ENCODE measurements around the gene OXCT1.

Gene OXCT1

GRCh38 chr5:41869724-41870626 lies at the start of gene OXCT1:
Gene OXCT1, minus strand, starts transcription at chr5:41870425. Its CDS starts 67 bp downstream, at chr5:41870358.
- peak within 1 kb of the TSS; percentile 71 for H3K27ac Mint-ChIP-seq
- peaks cover 19% of the 10 kb centered on the region for H3K4me1 Mint-ChIP-seq (ENCODE audit: low read depth)
- peak within 1 kb of the TSS; percentile 87 for H3K4me3 Mint-ChIP-seq
- H3K36me3 Mint-ChIP-seq (ENCODE audit: low read depth): no peaks in the 10 kb centered on the region
- no peaks in the 10 kb centered on the region for H3K9me3 Mint-ChIP-seq
- H3K27me3 Mint-ChIP-seq: peaks cover 19% of the 10 kb centered on the region
- intact Hi-C loops (cut with micrococcal nuclease): loop anchor here (1.0 to 2.0 kb wide), 2 partner anchors 34 to 55 kb away; partner anchors contain the start of genes FBXO4 and RIMOC1

GRCh38 chr5:41918105-41918504 lies 47.9 kb upstream of the OXCT1 start:
- Mint-ChIP-seq H3K27me3 (no peaks in the 10 kb centered on the region), H3K4me1 (ENCODE audit: low read depth) (peaks cover 26% of the 10 kb centered on the region), H3K27ac (peak overlapping the region; percentile 22), H3K4me3 (peak overlapping the region; percentile 2), H3K9me3 (no peaks in the 10 kb centered on the region), H3K36me3 (ENCODE audit: low read depth) (peaks cover 76% of the 10 kb centered on the region)
- intact Hi-C loops (cut with micrococcal nuclease): no loop called here

DNA sequence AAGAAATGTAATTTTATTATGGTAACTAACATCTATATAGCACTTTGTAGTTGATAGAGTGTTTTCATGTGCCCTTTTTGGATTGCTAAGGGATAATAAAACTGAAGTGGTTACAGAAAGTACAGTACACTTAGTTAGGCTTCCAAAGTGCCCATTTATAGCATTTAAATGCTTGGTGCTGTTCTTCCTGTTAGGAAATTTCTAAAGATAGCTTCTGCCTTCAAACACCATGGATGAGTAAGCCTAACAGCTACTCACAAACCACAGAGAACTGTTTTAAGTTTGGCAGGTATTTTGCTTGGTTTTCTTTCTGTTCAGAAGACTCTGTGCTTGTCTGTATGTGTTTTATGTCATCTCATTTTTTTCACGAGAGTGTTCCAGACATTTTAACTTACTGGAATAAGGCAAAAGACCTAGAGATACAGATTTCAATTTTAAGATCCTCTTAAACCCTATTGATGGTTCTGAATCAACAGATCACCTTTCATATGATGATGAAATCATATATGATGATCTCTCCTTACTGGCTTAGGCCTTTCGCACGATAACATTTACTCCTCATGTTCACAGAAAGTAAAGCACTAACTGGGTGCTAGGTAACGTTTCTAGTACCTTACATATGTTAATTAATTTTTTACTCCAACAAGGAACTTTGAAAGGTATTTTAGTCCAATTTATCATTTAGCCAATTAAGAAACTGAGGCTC lies 38.3 kb upstream of the OXCT1 start:
- H3K4me1 Mint-ChIP-seq (ENCODE audit: low read depth): peaks cover 37% of the 10 kb centered on the region
- no peak overlapping the region for H3K4me3 Mint-ChIP-seq
- no peak overlapping the region for H3K27ac Mint-ChIP-seq
- no peaks in the 10 kb centered on the region for H3K9me3 Mint-ChIP-seq
- intact Hi-C loops (cut with micrococcal nuclease): loop anchor here (10.0 kb wide), 2 partner anchors 1074 to 1216 kb away; partner anchors contain the start of genes RPL37 and ZNF131
- H3K36me3 Mint-ChIP-seq (ENCODE audit: low read depth): peaks cover 78% of the 10 kb centered on the region
- H3K27me3 Mint-ChIP-seq: no peaks in the 10 kb centered on the region

- H3K27me3 Mint-ChIP-seq: peaks cover 5% of the 10 kb centered on the region
- H3K9me3 Mint-ChIP-seq: no peaks in the 10 kb centered on the region
- H3K4me1 Mint-ChIP-seq (ENCODE audit: low read depth): peaks cover 45% of the 10 kb centered on the region
- H3K27ac Mint-ChIP-seq: no peak overlapping the region
- H3K4me3 Mint-ChIP-seq: no peak overlapping the region
- peaks cover 54% of the 10 kb centered on the region for H3K36me3 Mint-ChIP-seq (ENCODE audit: low read depth)
- intact Hi-C loops (cut with micrococcal nuclease): loop anchor here (10.0 kb wide), 2 partner anchors 1071 to 1219 kb away; partner anchors contain the start of genes RPL37 and ZNF131
Observed at GRCh38 chr5:41906151-41906550, 35.9 kb upstream of the OXCT1 start.

- H3K27ac Mint-ChIP-seq: peak within 1 kb of the TSS; percentile 99
- peaks cover 45% of the 10 kb centered on the region for H3K4me1 Mint-ChIP-seq (ENCODE audit: low read depth)
- H3K27me3 Mint-ChIP-seq: peaks cover 9% of the 10 kb centered on the region
- intact Hi-C loops (cut with micrococcal nuclease): loop anchor here (1.0 to 10.0 kb wide), 6 partner anchors 20 to 1221 kb away; partner anchors contain the start of genes OXCT1, RPL37 and ZNF131
- peaks cover 36% of the 10 kb centered on the region for H3K36me3 Mint-ChIP-seq (ENCODE audit: low read depth)
- H3K4me3 Mint-ChIP-seq: peak within 1 kb of the TSS; percentile 95
- H3K9me3 Mint-ChIP-seq: no peaks in the 10 kb centered on the region
Observed at GRCh38 chr5:41903892-41904799, 33.9 kb upstream of the OXCT1 start, which contains the start of gene RIMOC1. Gene RIMOC1, plus strand, starts transcription at chr5:41904344. Its CDS starts 24 bp downstream, at chr5:41904368.

DNA sequence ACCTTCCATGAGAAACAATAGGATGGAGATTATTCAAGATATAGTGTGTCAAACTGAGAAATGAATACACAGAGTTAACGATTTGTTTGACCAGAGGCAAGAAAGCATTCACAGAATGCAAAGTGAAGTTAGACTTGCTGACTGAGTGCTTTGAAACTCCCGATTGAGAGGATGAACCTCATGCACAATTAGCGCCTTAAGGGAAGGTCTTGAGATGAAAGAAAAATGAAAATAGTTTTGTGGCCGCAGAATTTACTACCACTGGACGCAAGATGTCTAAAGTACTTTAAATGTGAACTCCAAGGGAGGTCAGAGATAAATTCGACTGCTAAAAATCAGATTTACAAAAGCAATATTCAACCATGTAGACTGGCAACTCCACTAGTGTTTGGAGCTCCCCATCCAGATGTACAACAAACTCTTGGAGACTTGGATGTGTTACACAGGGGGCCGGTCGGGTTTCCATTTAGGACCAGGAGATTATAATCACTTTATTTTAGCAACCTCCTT lies 33.2 kb upstream of the OXCT1 start:
- H3K9me3 Mint-ChIP-seq: no peaks in the 10 kb centered on the region

GRCh38 chr5:41896230-41896629 lies 26.0 kb upstream of the OXCT1 start:
- H3K27me3 Mint-ChIP-seq: peaks cover 26% of the 10 kb centered on the region

More for the DNA sequence above, 33.2 kb upstream of the OXCT1 start:
- intact Hi-C loops (cut with micrococcal nuclease): loop anchor here (5.0 to 10.0 kb wide), 3 partner anchors 1069 to 1221 kb away; partner anchors contain the start of genes RPL37 and ZNF131
- Mint-ChIP-seq H3K36me3 (ENCODE audit: low read depth) (peaks cover 29% of the 10 kb centered on the region), H3K27ac (peak overlapping the region; percentile 99), H3K4me3 (peak overlapping the region; percentile 95), H3K27me3 (peaks cover 9% of the 10 kb centered on the region), H3K4me1 (ENCODE audit: low read depth) (peaks cover 45% of the 10 kb centered on the region)

DNA sequence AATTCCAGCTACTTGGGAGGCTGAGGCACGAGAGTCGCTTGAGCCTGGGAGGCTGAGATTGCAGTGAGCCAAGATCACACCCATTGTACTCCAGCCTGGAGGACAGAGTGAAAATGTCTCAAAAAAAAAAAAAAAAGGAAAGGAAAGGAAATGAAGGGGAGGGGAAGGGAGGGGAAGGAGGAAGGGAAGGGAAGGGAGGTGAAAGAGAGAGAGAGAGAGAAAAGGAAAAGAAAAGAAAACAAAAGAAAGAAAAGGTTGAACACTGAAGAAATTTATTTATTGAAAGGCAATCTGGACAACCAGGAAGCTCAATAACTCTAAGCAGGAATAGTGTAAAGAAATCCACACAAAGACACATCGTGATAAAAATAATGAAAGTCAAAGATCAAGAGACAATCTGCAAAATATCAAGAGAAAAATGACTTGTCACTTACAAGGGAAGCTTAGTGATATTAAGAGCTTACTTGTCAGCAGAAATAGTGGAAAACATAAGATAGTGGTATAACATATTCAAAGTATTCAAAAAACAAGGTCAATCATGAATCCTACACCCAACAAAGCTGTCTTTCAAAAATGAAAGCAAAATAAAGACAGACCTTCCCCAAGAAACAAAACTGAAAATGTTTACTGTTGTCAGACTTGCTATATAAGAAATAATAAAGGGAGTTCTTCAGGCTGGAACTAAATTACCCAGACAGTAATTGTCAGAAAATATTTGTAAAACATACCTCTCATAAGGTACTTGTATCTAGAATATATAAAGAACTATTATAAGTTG lies 23.0 kb upstream of the OXCT1 start:
- no peak overlapping the region for H3K4me3 Mint-ChIP-seq
- no peaks in the 10 kb centered on the region for H3K9me3 Mint-ChIP-seq
- peaks cover 29% of the 10 kb centered on the region for H3K27me3 Mint-ChIP-seq
- intact Hi-C loops (cut with micrococcal nuclease): no loop called here
- H3K4me1 Mint-ChIP-seq (ENCODE audit: low read depth): peaks cover 24% of the 10 kb centered on the region
- H3K36me3 Mint-ChIP-seq (ENCODE audit: low read depth): no peaks in the 10 kb centered on the region
- no peak overlapping the region for H3K27ac Mint-ChIP-seq

More at GRCh38 chr5:41896230-41896629, 26.0 kb upstream of the OXCT1 start:
- Mint-ChIP-seq H3K36me3 (ENCODE audit: low read depth) (no peaks in the 10 kb centered on the region), H3K4me3 (no peak overlapping the region), H3K27ac (peak overlapping the region; percentile 42), H3K4me1 (ENCODE audit: low read depth) (peaks cover 24% of the 10 kb centered on the region), H3K9me3 (no peaks in the 10 kb centered on the region)
- intact Hi-C loops (cut with micrococcal nuclease): no loop called here

DNA sequence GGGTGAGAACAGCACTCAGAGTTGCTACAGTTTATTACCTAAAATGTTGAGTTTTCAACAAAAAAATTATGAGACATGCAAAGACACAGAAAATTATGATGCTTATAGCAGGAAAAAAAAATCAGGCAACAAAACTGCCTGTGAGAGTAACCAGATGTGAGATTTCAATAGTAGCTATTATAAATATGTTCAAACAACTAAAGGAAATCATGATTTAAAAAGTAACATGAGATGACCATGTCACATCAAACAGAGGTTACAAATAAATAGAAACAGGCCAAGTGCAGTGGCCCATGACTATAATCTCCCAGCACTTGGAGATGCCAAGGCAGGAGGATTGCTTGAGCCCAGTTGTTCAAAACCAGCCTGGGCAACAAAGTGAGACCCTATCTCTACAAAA lies 21.8 kb upstream of the OXCT1 start:
- no peaks in the 10 kb centered on the region for H3K9me3 Mint-ChIP-seq
- H3K4me1 Mint-ChIP-seq (ENCODE audit: low read depth): peaks cover 24% of the 10 kb centered on the region
- intact Hi-C loops (cut with micrococcal nuclease): no loop called here
- H3K27me3 Mint-ChIP-seq: peaks cover 32% of the 10 kb centered on the region
- no peak overlapping the region for H3K4me3 Mint-ChIP-seq
- H3K36me3 Mint-ChIP-seq (ENCODE audit: low read depth): no peaks in the 10 kb centered on the region
- no peak overlapping the region for H3K27ac Mint-ChIP-seq

- Mint-ChIP-seq H3K4me1 (ENCODE audit: low read depth) (peaks cover 16% of the 10 kb centered on the region), H3K4me3 (no peak overlapping the region), H3K27me3 (peaks cover 32% of the 10 kb centered on the region), H3K27ac (no peak overlapping the region), H3K36me3 (ENCODE audit: low read depth) (no peaks in the 10 kb centered on the region), H3K9me3 (no peaks in the 10 kb centered on the region)
- intact Hi-C loops (cut with micrococcal nuclease): no loop called here
Observed at GRCh38 chr5:41891066-41891707, 21.0 kb upstream of the OXCT1 start.

DNA sequence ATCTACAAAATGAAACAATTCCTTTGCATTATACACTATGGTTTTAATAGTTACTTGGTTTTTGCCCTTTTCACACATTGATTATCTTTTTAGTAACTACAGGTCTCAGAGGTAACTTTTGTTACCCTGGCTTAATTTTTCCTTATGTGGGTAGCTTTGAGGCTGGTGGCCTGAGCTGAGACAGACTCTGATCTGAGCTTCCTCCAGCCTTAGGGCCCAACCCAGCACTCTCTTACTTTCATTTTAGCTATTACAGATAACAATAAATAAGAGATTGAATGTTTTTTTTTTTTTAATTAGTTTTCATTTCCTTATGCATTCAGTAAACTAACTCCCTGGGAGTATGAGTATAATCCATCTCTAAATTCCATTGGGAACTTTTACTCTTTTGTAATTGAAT lies 15.1 kb upstream of the OXCT1 start:
- H3K36me3 Mint-ChIP-seq (ENCODE audit: low read depth): no peaks in the 10 kb centered on the region
- H3K9me3 Mint-ChIP-seq: no peaks in the 10 kb centered on the region
- intact Hi-C loops (cut with micrococcal nuclease): no loop called here
- no peaks in the 10 kb centered on the region for H3K4me1 Mint-ChIP-seq (ENCODE audit: low read depth)
- H3K4me3 Mint-ChIP-seq: no peak overlapping the region
- H3K27me3 Mint-ChIP-seq: peaks cover 10% of the 10 kb centered on the region
- no peak overlapping the region for H3K27ac Mint-ChIP-seq

- Mint-ChIP-seq H3K4me1 (ENCODE audit: low read depth) (no peaks in the 10 kb centered on the region), H3K9me3 (no peaks in the 10 kb centered on the region), H3K4me3 (no peak overlapping the region), H3K36me3 (ENCODE audit: low read depth) (no peaks in the 10 kb centered on the region), H3K27me3 (peaks cover 7% of the 10 kb centered on the region), H3K27ac (no peak overlapping the region)
- intact Hi-C loops (cut with micrococcal nuclease): no loop called here
Observed at GRCh38 chr5:41883936-41884335, 13.7 kb upstream of the OXCT1 start.

Measured in dendritic cell treated with granulocyte-macrophage colony-stimulating factor and Interleukin-4, amounts not matched to agents 40 ng/mL and 50 ng/mL, for 4 days (primary cell).